HEK293 (cell line): ENCODE data around the gene NAA20.
A peak's percentile ranks its signal among the peaks of the same experiment; 100 is the strongest.

Experiments used
- CTCF ChIA-PET: fragments of 350-600 bp; formaldehyde crosslinking; extraction: SDS; loops from one replicate; lab custom pipeline; 2021; ENCODE audit warnings: antibody characterized with exemption; lab: Yijun Ruan, JAX
- POLR2A ChIA-PET: fragments of 300-600 bp; formaldehyde crosslinking; extraction: SDS; loops from one replicate; lab custom pipeline; 2020; ENCODE audit warnings: antibody characterized with exemption, inconsistent platforms; lab: Yijun Ruan, JAX
- H3K27ac ChIP-seq: fragments of 200-500 bp; sonication (Bioruptor generic); 2 replicates; pipeline ENCODE4 v1.5.1; 2014; ENCODE audit warnings: low read depth, low read length, control low read depth, inconsistent platforms; ENCODE audit errors: extremely low read depth
- H3K36me3 ChIP-seq, 2 experiments: fragments of 200-500 bp in 1 of 2; sonication (Bioruptor generic) in 1 of 2; 1 replicate in 1 of 2; 2 replicates in 1 of 2; pipeline ENCODE4 v1.5.1; 2014 to 2017; ENCODE audit warnings: inconsistent platforms in 2 of 2, low read length in 2 of 2; ENCODE audit not compliant: control insufficient read depth in 2 of 2, insufficient read depth in 1 of 2
- H3K4me1 ChIP-seq: fragments of 200-500 bp; sonication (Bioruptor generic); 2 replicates; pipeline ENCODE4 v1.5.1; 2014; ENCODE audit warnings: mild to moderate bottlenecking, low read length, inconsistent platforms; ENCODE audit not compliant: control insufficient read depth, insufficient read depth
- H3K4me3 ChIP-seq: 2 replicates; pipeline ENCODE4 v1.5.1; 2011; ENCODE audit warnings: low read depth, mild to moderate bottlenecking, control low read depth, low read length, moderate library complexity
- H3K9me3 ChIP-seq: fragments of 200-500 bp; sonication (Bioruptor generic); 2 replicates; pipeline ENCODE4 v1.5.1; 2014; ENCODE audit warnings: low read depth, low read length, inconsistent platforms; ENCODE audit not compliant: control insufficient read depth, insufficient read depth
- PRDM1 ChIP-seq: fragments of 450-650 bp; formaldehyde crosslinking; IDR thresholded peaks from 2 replicates; pipeline ENCODE4; 2016; ENCODE audit warnings: missing biosample characterization, missing genetic modification characterization
- SP3 ChIP-seq: fragments of 450-650 bp; formaldehyde crosslinking; IDR thresholded peaks from 2 replicates; pipeline ENCODE4 v1.5.1; 2016; ENCODE audit warnings: missing biosample characterization, missing genetic modification characterization
- ZBTB17 ChIP-seq: fragments of 450-650 bp; formaldehyde crosslinking; IDR thresholded peaks from 2 replicates; pipeline ENCODE4 v1.5.1; 2016; ENCODE audit warnings: missing biosample characterization, missing genetic modification characterization
- ZNF571 ChIP-seq: fragments of 450-650 bp; formaldehyde crosslinking; IDR thresholded peaks from 2 replicates; pipeline ENCODE4 v1.5.0; 2017; ENCODE audit warnings: missing biosample characterization, missing genetic modification characterization
- ZNF596 ChIP-seq: fragments of 450-650 bp; IDR thresholded peaks from 2 replicates; pipeline ENCODE4 v1.5.0; 2018; ENCODE audit warnings: missing biosample characterization, mild to moderate bottlenecking, missing genetic modification characterization, moderate library complexity
- ZNF664 ChIP-seq: fragments of 450-650 bp; formaldehyde crosslinking; IDR thresholded peaks from 2 replicates; pipeline ENCODE4 v1.5.1; 2016; ENCODE audit warnings: missing biosample characterization, missing genetic modification characterization
- ZNF776 ChIP-seq: fragments of 450-650 bp; formaldehyde crosslinking; IDR thresholded peaks from 2 replicates; pipeline ENCODE4 v1.5.0; 2017; ENCODE audit warnings: missing biosample characterization, missing genetic modification characterization, borderline replicate concordance
- ZNF843 ChIP-seq: fragments of 450-650 bp; formaldehyde crosslinking; IDR thresholded peaks from 2 replicates; pipeline ENCODE4 v1.5.1; 2016; ENCODE audit warnings: missing biosample characterization, missing genetic modification characterization
- TF ChIP-seq, protein P1 (sequence below): fragments of 450-650 bp; formaldehyde crosslinking; conservative IDR thresholded peaks from 2 replicates; pipeline ENCODE4 v1.5.1; 2016; ENCODE audit warnings: low read depth, missing biosample characterization, missing genetic modification characterization
- TF ChIP-seq, protein P2 (sequence below): fragments of 450-650 bp; formaldehyde crosslinking; IDR thresholded peaks from 2 replicates; pipeline ENCODE4 v1.5.1; 2016; ENCODE audit warnings: missing biosample characterization, missing genetic modification characterization, low read depth

NAA20 gene

DNA sequence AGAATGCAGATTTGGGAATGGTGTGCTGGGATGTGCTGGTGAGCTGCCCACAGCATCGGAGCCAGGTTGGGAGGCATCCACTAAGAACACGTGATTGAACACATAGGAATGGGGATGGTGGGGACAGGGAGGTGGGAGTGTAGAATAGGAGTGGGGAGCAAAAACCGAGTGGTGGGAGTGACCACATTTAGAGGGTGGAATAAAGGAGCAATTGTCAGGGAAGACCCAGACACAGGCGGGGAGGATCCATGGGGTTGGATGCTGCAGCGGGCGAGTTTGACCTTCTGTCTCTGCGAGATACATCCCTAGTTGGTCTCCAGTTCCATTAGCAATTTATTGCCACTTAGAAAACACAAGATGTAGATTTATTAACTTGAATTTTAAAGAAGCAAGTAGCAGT, 4.7 kb downstream of the NAA20 start (continued):
- TF ChIP-seq, protein P1, sequence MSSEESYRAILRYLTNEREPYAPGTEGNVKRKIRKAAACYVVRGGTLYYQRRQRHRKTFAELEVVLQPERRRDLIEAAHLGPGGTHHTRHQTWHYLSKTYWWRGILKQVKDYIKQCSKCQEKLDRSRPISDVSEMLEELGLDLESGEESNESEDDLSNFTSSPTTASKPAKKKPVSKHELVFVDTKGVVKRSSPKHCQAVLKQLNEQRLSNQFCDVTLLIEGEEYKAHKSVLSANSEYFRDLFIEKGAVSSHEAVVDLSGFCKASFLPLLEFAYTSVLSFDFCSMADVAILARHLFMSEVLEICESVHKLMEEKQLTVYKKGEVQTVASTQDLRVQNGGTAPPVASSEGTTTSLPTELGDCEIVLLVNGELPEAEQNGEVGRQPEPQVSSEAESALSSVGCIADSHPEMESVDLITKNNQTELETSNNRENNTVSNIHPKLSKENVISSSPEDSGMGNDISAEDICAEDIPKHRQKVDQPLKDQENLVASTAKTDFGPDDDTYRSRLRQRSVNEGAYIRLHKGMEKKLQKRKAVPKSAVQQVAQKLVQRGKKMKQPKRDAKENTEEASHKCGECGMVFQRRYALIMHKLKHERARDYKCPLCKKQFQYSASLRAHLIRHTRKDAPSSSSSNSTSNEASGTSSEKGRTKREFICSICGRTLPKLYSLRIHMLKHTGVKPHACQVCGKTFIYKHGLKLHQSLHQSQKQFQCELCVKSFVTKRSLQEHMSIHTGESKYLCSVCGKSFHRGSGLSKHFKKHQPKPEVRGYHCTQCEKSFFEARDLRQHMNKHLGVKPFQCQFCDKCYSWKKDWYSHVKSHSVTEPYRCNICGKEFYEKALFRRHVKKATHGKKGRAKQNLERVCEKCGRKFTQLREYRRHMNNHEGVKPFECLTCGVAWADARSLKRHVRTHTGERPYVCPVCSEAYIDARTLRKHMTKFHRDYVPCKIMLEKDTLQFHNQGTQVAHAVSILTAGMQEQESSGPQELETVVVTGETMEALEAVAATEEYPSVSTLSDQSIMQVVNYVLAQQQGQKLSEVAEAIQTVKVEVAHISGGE (tag by site-specific recombination) = no peak

DNA sequence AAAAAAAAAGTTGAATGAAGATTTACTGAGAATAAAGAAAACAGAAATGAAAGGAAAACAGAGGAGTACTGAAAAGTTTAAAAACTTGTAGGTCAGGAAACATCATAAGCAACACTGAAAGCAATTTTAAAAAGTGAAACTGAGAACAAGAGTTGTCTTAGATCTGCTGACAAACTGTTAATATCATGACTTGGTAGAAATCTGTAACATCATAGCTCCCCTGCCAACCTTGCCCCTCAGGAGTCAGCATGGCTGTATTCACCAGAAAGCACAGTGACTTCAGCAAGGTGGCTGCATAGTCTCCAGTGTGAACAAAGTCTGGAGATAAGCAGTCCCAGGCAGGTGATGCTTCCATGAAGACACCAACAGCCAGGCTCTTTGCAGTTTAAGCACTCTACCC, 5.3 kb downstream of the NAA20 start:
- 0 out of 2 replicates have a peak, but pooled peaks have one; percentile 11 for TF ChIP-seq PRDM1 (tag by site-specific recombination)
- TF ChIP-seq SP3 (tag by site-specific recombination) = no peak
- TF ChIP-seq, all 188 proteins: peak for 1
- H3K27ac ChIP-seq = no peak overlapping the region
- peaks cover 4% of the 10 kb centered on the region; the same call in 1 of the 2 replicates for H3K4me1 ChIP-seq
- ChIA-PET CTCF (interaction anchor here (0.5 kb wide), 1 partner anchor 57 kb away, joined by 3 read pairs; no protein-coding TSS in a partner anchor), POLR2A (interaction anchor here (0.7 kb wide), 1 partner anchor 265 kb away, joined by 5 read pairs; no protein-coding TSS in a partner anchor)
- H3K9me3 ChIP-seq = no peaks in the 10 kb centered on the region
- H3K36me3 ChIP-seq = peaks cover 6 to 59% of the 10 kb centered on the region in 2 experiments; a peak in 2 of 3 replicates
- H3K4me3 ChIP-seq = no peak overlapping the region

DNA sequence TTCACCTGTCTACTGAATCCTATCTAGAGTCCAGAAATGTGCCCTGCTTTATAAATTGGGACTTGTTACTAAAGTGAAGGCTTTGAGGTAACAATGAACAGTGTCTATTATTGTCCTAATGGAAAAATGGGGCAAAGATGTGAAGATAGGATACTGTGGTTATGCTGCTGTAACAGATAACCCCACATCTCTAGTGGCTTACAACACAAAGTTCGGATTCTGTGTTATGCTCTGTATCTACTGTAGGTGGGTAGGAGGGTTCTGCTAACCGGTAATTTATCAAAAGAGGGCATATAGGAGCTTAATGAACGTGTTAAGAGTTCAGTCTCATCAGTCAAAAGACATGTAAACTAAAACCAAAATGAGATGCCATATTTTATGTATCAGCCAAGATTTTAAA, 6.2 kb downstream of the NAA20 start:
- TF ChIP-seq ZNF571 (tag by site-specific recombination) (no peak), ZNF843 (no peak), ZNF776 (tag by site-specific recombination) (no peak)
- TF ChIP-seq, protein P2, sequence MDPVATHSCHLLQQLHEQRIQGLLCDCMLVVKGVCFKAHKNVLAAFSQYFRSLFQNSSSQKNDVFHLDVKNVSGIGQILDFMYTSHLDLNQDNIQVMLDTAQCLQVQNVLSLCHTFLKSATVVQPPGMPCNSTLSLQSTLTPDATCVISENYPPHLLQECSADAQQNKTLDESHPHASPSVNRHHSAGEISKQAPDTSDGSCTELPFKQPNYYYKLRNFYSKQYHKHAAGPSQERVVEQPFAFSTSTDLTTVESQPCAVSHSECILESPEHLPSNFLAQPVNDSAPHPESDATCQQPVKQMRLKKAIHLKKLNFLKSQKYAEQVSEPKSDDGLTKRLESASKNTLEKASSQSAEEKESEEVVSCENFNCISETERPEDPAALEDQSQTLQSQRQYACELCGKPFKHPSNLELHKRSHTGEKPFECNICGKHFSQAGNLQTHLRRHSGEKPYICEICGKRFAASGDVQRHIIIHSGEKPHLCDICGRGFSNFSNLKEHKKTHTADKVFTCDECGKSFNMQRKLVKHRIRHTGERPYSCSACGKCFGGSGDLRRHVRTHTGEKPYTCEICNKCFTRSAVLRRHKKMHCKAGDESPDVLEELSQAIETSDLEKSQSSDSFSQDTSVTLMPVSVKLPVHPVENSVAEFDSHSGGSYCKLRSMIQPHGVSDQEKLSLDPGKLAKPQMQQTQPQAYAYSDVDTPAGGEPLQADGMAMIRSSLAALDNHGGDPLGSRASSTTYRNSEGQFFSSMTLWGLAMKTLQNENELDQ (tag by site-specific recombination) = no peak
- Histone ChIP-seq H3K9me3 (no peaks in the 10 kb centered on the region), H3K4me1 (peaks cover 1% of the 10 kb centered on the region; the same call in 1 of the 2 replicates), H3K36me3 (peaks cover 10 to 66% of the 10 kb centered on the region in 2 experiments; a peak in 2 of 3 replicates), H3K27ac (no peak overlapping the region), H3K4me3 (no peak overlapping the region)
- ChIA-PET CTCF (interaction anchor here (1.0 kb wide), 1 partner anchor 238 kb away, joined by 3 read pairs; no protein-coding TSS in a partner anchor), POLR2A (no interaction called here)

DNA sequence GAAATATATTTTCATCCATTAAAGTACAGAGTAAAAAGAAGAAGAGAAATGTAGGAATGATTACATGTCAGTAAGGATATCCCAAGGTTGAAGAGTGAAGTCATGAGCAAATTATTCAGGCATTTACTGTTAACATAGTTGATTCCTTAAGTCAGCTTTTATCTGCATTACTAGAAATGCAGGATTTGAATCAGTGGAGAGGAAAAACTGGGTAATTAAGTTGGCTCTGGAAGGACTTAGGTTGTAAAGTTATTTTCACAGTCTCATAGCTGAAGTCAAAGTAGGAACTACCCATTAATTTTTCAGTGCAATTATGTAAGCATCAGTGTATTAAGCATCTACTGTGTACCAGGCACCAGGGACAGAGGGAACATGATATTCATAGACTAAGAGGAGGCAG, 7.8 kb downstream of the NAA20 start:
- Histone ChIP-seq H3K27ac (no peak overlapping the region), H3K4me1 (no peaks in the 10 kb centered on the region), H3K36me3 (peaks cover 15 to 62% of the 10 kb centered on the region in 2 experiments), H3K4me3 (no peak overlapping the region), H3K9me3 (no peaks in the 10 kb centered on the region)
- ChIA-PET POLR2A (interaction anchor here (2.4 kb wide), 1 partner anchor 27 kb away, joined by 6 read pairs; the partner anchor contains the start of genes CFAP61 and CRNKL1), CTCF (interaction anchor here (1.4 kb wide), 1 partner anchor 8 kb away, joined by 6 read pairs; the partner anchor contains the start of gene NAA20)
- TF ChIP-seq ZBTB17 = peak; percentile 54
- TF ChIP-seq ZNF664 = peak; percentile 92
- no peak for TF ChIP-seq ZNF596
